ENCODE data around the gene GKN2. TPM values are rescaled to one million over a fixed set of nuclear protein-coding genes. Genes with fewer than 3 reads are reported as not detected.

The GKN2 gene
- total RNA-seq, 1 donor from 2014 or later, result not detected

Other genes starting within 250 kb of the GKN2 start
- 0.35 and 1.2 TPM in 2 replicates for gene ARHGAP25, start 218.1 kb downstream of the GKN2 start, total RNA-seq
- gene BMP10, start 81.5 kb downstream of the GKN2 start, total RNA-seq, result not detected in 2 replicates
- gene GKN1, start 21.7 kb upstream of the GKN2 start, total RNA-seq, result not detected in 2 replicates
- gene ANTXR1, start 60.3 kb upstream of the GKN2 start, total RNA-seq, result 3.3 and 26.5 TPM in 2 replicates

All from renal cortical epithelial cell (primary cell).